ENCODE data around the gene PDE9A. TPM values are rescaled to one million over a fixed set of nuclear protein-coding genes. Genes with fewer than 3 reads are reported as not detected.

Gene PDE9A
- total RNA-seq, 4 donors from 2014 or later: 2.4 to 9.0 (median 3.7) TPM

DNA sequence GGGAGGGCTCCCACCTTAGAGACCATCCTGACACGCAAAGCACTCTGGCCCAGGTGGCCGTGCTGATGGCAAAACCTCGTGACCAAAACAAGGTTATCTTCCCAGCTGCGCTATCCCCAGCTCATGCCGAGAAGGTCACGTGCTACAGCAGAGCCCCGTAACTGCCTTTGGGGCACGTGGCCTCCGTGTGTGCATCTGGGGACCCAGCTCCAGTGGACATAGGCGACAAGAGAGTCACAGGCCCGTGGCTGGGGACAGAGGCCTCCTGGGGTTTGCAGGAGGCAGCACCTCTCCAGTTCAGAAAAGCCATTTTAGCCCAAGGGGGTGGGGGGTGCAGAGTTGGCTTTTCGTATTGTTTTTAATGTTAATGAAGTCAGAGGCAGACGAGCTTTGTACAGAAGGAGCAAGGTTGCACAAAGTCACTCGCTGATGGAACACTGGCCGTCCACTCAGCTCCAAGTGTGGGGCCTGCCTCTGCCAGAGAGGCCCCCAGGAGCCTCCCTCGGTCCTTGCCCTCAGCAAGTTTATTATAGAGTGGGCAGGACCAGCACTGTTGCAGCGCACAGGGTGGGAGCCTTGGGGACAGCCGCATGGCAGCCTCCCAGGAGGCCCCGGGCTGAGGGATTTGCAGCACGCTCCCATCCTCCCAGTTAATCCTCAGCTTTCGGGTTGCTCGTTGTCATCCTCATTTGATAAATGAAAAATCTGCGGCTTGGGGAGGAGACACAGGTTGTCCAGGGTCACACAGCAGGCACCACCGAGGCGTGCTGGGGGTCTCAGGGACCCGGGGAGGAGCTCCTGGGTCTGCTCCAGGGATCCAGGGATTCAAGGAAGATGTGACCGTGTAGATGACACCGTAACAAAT lies 8.0 kb upstream of the PDE9A start:
- TF ChIP-seq, protein P1, sequence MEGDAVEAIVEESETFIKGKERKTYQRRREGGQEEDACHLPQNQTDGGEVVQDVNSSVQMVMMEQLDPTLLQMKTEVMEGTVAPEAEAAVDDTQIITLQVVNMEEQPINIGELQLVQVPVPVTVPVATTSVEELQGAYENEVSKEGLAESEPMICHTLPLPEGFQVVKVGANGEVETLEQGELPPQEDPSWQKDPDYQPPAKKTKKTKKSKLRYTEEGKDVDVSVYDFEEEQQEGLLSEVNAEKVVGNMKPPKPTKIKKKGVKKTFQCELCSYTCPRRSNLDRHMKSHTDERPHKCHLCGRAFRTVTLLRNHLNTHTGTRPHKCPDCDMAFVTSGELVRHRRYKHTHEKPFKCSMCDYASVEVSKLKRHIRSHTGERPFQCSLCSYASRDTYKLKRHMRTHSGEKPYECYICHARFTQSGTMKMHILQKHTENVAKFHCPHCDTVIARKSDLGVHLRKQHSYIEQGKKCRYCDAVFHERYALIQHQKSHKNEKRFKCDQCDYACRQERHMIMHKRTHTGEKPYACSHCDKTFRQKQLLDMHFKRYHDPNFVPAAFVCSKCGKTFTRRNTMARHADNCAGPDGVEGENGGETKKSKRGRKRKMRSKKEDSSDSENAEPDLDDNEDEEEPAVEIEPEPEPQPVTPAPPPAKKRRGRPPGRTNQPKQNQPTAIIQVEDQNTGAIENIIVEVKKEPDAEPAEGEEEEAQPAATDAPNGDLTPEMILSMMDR (IDR thresholded peaks at IDR 0.05; ENCODE audit: low read depth): no peak

DNA sequence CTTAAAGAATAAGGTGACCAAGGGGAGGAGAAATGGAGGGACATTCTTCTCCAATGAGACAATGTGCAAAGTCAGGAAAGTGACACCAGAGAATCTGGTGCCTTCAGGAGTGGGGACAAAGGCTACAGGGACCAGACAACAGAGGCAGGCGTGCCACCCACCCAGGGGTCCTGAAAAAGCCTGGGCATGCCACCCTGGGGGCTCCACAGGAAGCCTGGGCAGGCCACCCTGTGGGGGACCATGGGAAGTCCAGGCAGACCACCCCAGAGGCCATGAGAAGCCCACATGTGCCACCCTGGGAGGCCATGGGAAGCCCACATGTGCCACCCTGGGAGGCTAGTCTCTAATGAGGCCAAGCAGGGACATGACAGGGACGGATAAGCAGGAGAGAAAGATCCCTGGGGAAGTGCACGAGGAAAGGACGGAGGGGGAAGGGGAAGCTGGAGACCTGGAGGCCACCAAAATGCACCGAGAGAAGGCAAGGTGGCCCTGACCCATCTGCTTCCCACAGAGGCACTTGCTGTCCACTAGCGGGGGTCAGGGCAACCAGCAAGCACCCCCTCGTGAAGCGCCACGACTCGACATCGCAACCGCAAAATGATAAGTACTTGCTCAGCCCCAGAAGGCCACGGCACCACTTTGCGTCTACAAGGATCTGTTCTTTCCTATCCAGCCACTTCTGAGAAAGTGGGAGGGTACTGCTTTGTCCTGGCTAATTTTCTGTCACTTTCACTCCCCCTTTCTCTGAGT lies 7.2 kb upstream of the PDE9A start:
- TF ChIP-seq, protein P1 (IDR thresholded peaks at IDR 0.05; ENCODE audit: low read depth): no peak

DNA sequence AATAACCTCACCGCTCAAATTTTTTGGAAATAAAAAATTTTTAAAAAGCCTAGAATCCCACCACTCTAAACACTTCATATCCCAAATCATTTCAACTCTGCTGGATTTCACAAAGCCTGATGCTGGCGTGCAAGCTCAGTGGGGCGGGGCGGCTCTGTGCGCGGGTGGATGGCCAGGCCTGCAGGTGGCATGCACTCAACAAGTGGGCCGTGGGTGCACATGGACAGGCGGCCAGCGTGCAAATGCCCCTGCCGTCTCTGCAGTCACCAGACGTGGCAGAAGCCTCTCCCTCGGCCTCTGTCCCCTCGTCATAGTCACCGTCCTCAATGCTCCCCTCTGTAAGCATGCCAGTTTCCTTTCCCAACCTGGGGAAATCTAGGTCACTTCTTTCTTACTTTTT lies 6.6 kb upstream of the PDE9A start:
- TF ChIP-seq, protein P1 (IDR thresholded peaks at IDR 0.05; ENCODE audit: low read depth): no peak

DNA sequence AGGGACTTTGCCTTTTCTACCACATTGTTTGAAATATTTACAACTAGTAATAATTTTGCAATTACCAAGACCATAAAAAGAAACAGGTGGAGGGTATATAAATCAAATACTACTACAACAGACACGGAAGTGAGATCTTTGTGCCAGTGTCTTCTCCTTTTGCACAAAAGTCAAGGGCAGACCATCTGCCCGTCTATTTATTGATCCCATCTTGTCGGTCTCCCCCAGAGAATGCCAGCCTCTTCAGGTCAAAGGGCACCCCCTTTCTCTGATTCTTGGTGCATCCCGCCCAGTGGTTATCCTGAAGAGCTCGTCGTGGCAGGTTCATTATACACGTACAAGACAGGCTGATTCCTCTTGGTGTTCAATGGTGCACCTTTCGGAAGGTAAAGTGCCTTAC lies 4.8 kb upstream of the PDE9A start:
- TF ChIP-seq, protein P1 (IDR thresholded peaks at IDR 0.05; ENCODE audit: low read depth): no peak

DNA sequence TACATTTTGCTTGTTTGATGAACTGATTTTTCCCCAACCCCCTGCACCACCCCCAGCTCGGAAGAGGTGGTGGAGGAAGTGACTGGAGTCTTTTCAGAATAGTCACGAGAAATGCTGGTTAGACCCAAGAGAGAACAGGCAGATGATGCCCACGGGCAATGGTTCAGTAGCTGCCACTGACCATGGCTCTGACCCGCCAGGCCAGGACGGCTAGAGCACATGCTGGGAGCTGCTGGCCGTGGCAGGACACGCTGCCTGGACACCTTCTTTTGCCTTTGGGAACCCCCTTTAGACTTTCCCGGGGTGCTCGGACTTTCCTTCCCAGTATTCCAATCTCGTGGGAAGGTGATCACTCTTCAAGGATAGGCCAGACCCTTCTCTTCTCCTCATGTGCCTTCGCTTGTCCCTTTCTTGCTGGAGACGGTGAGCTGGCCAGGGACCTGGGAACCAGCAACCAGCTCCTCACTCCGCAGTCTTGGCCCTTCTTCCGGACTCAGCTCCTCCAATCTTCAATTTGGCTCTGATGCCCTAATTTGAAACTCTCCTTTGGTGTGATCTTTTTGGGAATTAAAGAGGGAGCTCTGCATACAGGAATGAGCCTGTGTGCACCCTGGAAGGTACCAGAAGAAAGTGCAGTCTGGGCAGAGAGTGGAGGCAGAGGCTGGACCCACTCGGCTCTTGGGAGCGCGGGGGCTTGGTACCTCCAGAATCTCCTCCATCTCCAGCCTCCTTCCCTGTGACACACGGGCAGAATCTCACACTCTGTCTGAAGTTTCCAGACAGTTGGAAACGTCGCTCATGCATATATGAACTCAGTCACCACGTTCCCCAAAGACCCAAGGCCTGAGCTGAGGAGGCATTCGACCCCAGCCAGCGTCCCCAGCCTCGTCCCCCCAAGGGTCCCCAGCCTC lies 4.0 kb upstream of the PDE9A start:
- TF ChIP-seq, protein P1 (IDR thresholded peaks at IDR 0.05; ENCODE audit: low read depth): no peak

DNA sequence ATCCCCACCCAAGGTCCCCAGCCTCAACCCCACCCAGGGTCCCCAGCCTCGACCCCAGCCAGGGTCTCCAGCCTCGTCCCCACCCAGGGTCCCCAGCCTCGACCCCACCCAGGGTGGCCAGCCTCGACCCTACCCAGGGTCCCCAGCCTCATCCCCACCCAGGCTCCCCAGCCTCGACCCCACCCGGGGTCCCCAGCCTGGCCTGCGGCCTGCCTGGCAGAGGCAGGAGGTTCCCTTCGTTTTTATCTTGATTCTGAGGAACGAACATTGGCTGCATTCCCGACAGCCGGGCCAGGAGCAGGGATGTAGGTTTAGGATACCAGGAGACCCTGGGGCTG lies 3.4 kb upstream of the PDE9A start:
- TF ChIP-seq, protein P1 (IDR thresholded peaks at IDR 0.05; ENCODE audit: low read depth): no peak
